ENCODE measurements around the gene GORASP1.

Gene GORASP1

DNA sequence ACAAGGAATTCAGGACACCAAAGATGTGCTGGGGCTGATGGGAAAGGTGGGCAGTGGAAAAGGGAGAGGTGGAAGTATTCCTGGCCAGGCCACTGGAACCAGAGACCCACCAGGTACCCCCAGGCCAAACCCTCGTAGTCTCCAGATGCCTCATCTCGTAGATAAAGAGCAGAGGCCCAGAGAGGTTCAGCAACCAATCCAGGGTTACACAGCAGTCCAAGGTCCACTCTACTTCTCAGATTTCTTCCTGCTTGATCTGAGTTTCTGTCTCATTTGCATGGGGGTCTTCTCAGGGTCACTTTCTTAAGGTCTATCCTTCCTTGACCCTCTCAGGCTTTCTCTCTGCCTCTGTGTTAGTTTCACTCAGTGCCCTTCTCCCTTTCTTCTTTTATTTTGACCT is 5.1 kb upstream of the GORASP1 start (continued):
- TF ChIP-seq, protein P1, sequence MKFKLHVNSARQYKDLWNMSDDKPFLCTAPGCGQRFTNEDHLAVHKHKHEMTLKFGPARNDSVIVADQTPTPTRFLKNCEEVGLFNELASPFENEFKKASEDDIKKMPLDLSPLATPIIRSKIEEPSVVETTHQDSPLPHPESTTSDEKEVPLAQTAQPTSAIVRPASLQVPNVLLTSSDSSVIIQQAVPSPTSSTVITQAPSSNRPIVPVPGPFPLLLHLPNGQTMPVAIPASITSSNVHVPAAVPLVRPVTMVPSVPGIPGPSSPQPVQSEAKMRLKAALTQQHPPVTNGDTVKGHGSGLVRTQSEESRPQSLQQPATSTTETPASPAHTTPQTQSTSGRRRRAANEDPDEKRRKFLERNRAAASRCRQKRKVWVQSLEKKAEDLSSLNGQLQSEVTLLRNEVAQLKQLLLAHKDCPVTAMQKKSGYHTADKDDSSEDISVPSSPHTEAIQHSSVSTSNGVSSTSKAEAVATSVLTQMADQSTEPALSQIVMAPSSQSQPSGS (tag by site-specific recombination; IDR thresholded peaks at IDR 0.05; ENCODE audit: low read depth) = no peak

DNA sequence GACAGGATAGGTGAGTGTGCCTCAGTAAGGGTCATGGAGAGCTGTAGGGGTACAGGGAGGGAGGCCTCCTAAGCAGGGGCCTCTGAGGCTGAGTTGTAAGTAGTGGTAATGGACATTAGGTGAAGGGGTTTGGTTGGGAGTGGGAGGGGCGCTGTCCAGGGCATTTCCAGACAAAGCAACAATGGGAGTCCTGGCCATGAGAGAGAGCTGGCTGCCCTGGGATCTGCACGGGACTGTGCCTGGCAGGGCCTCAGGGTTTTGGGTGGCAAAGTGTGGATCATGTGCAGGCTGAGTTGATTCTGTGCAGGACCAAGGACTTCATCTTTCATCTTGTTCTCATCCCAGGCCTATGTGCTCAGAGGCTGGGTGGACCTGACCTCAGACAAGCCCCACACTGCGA is 4.7 kb upstream of the GORASP1 start:
- H3K36me3 ChIP-seq (ENCODE audit: control insufficient read depth in 2 of 2, insufficient read depth in 1 of 2, low read length in 2 of 2) = no peaks in the 10 kb centered on the region
- no peaks in the 10 kb centered on the region for H3K9me3 ChIP-seq (ENCODE audit: control insufficient read depth, insufficient read depth, low read depth, low read length)
- no peak for TF ChIP-seq ZNF366 (tag by site-specific recombination; conservative IDR thresholded peaks at IDR 0.05)
- TF ChIP-seq, protein P2, sequence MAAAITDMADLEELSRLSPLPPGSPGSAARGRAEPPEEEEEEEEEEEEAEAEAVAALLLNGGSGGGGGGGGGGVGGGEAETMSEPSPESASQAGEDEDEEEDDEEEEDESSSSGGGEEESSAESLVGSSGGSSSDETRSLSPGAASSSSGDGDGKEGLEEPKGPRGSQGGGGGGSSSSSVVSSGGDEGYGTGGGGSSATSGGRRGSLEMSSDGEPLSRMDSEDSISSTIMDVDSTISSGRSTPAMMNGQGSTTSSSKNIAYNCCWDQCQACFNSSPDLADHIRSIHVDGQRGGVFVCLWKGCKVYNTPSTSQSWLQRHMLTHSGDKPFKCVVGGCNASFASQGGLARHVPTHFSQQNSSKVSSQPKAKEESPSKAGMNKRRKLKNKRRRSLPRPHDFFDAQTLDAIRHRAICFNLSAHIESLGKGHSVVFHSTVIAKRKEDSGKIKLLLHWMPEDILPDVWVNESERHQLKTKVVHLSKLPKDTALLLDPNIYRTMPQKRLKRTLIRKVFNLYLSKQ (tag by site-specific recombination; IDR thresholded peaks at IDR 0.05; ENCODE audit: borderline replicate concordance) = no peak
- TF ChIP-seq, protein P3, sequence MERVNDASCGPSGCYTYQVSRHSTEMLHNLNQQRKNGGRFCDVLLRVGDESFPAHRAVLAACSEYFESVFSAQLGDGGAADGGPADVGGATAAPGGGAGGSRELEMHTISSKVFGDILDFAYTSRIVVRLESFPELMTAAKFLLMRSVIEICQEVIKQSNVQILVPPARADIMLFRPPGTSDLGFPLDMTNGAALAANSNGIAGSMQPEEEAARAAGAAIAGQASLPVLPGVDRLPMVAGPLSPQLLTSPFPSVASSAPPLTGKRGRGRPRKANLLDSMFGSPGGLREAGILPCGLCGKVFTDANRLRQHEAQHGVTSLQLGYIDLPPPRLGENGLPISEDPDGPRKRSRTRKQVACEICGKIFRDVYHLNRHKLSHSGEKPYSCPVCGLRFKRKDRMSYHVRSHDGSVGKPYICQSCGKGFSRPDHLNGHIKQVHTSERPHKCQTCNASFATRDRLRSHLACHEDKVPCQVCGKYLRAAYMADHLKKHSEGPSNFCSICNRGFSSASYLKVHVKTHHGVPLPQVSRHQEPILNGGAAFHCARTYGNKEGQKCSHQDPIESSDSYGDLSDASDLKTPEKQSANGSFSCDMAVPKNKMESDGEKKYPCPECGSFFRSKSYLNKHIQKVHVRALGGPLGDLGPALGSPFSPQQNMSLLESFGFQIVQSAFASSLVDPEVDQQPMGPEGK (tag by site-specific recombination; IDR thresholded peaks at IDR 0.05) = no peak
- TF ChIP-seq, protein P4, sequence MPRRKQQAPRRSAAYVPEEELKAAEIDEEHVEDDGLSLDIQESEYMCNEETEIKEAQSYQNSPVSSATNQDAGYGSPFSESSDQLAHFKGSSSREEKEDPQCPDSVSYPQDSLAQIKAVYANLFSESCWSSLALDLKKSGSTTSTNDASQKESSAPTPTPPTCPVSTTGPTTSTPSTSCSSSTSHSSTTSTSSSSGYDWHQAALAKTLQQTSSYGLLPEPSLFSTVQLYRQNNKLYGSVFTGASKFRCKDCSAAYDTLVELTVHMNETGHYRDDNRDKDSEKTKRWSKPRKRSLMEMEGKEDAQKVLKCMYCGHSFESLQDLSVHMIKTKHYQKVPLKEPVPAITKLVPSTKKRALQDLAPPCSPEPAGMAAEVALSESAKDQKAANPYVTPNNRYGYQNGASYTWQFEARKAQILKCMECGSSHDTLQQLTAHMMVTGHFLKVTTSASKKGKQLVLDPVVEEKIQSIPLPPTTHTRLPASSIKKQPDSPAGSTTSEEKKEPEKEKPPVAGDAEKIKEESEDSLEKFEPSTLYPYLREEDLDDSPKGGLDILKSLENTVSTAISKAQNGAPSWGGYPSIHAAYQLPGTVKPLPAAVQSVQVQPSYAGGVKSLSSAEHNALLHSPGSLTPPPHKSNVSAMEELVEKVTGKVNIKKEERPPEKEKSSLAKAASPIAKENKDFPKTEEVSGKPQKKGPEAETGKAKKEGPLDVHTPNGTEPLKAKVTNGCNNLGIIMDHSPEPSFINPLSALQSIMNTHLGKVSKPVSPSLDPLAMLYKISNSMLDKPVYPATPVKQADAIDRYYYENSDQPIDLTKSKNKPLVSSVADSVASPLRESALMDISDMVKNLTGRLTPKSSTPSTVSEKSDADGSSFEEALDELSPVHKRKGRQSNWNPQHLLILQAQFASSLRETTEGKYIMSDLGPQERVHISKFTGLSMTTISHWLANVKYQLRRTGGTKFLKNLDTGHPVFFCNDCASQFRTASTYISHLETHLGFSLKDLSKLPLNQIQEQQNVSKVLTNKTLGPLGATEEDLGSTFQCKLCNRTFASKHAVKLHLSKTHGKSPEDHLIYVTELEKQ (tag by site-specific recombination; IDR thresholded peaks at IDR 0.05; ENCODE audit: borderline replicate concordance) = no peak
- TF ChIP-seq, protein P5, sequence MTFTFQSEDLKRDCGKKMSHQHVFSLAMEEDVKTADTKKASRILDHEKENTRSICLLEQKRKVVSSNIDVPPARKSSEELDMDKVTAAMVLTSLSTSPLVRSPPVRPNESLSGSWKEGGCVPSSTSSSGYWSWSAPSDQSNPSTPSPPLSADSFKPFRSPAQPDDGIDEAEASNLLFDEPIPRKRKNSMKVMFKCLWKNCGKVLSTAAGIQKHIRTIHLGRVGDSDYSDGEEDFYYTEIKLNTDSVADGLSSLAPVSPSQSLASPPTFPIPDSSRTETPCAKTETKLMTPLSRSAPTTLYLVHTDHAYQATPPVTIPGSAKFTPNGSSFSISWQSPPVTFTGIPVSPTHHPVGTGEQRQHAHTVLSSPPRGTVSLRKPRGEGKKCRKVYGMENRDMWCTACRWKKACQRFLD (tag by site-specific recombination; IDR thresholded peaks at IDR 0.05) = no peak
- TF ChIP-seq ZNF777 (tag by site-specific recombination; IDR thresholded peaks at IDR 0.05; ENCODE audit: borderline replicate concordance) = no peak
- no peak for TF ChIP-seq ZNF660 (tag by site-specific recombination; IDR thresholded peaks at IDR 0.05)
- TF ChIP-seq ZNF2 (tag by site-specific recombination; IDR thresholded peaks at IDR 0.05) = no peak
- no peak for TF ChIP-seq ZNF133 (tag by site-specific recombination; IDR thresholded peaks at IDR 0.05)
- TF ChIP-seq KLF7 (tag by site-specific recombination; IDR thresholded peaks at IDR 0.05; ENCODE audit: borderline replicate concordance) = no peak
- TF ChIP-seq, protein P6, sequence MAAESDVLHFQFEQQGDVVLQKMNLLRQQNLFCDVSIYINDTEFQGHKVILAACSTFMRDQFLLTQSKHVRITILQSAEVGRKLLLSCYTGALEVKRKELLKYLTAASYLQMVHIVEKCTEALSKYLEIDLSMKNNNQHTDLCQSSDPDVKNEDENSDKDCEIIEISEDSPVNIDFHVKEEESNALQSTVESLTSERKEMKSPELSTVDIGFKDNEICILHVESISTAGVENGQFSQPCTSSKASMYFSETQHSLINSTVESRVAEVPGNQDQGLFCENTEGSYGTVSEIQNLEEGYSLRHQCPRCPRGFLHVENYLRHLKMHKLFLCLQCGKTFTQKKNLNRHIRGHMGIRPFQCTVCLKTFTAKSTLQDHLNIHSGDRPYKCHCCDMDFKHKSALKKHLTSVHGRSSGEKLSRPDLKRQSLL (tag by site-specific recombination; IDR thresholded peaks at IDR 0.05) = no peak
- no peak for TF ChIP-seq YY2 (tag by site-specific recombination; IDR thresholded peaks at IDR 0.05)
- no peak for TF ChIP-seq ZBTB21 (tag by site-specific recombination; IDR thresholded peaks at IDR 0.05)
- TF ChIP-seq GLIS1 (tag by site-specific recombination; IDR thresholded peaks at IDR 0.05) = no peak
- TF ChIP-seq, protein P7, sequence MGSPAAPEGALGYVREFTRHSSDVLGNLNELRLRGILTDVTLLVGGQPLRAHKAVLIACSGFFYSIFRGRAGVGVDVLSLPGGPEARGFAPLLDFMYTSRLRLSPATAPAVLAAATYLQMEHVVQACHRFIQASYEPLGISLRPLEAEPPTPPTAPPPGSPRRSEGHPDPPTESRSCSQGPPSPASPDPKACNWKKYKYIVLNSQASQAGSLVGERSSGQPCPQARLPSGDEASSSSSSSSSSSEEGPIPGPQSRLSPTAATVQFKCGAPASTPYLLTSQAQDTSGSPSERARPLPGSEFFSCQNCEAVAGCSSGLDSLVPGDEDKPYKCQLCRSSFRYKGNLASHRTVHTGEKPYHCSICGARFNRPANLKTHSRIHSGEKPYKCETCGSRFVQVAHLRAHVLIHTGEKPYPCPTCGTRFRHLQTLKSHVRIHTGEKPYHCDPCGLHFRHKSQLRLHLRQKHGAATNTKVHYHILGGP (tag by site-specific recombination; IDR thresholded peaks at IDR 0.05) = no peak
- TF ChIP-seq ZNF394 (tag by site-specific recombination; IDR thresholded peaks at IDR 0.05; ENCODE audit: borderline replicate concordance) = no peak
- no peak for TF ChIP-seq ZNF514 (tag by site-specific recombination; IDR thresholded peaks at IDR 0.05)
- no peak overlapping the region for H3K4me3 ChIP-seq (ENCODE audit: low read depth, low read length)
- no peak overlapping the region for H3K27ac ChIP-seq (ENCODE audit: extremely low read depth, low read depth, low read length)
- ChIA-PET POLR2A (no interaction called here), CTCF (no interaction called here)
- no peaks in the 10 kb centered on the region for H3K4me1 ChIP-seq (ENCODE audit: control insufficient read depth, insufficient read depth, low read length)
